Lung (tissue), 12 donors: Measurements from ENCODE around the gene VENTX. TPM values are rescaled to one million over a fixed set of nuclear protein-coding genes. Genes with fewer than 3 reads are reported as not detected.

Experiments
- ATAC-seq: fragments of 200-7000 bp; cut with Tn5 transposase; one replicate; pipeline ENCODE4 v1.9.1; 2020; ENCODE audit warnings: moderate number of reproducible peaks; ENCODE audit not compliant: insufficient read depth, low FRiP score
- DNase-seq, 3 donors: peaks; one replicate each; pipeline ENCODE4 v3.0.0-alpha.2; 2013 to 2017
- H3K27ac ChIP-seq, 2 donors: one replicate each; pipeline ENCODE4 v1.5.1; 2013; ENCODE audit warnings: mild to moderate bottlenecking in 2 of 2, moderate library complexity in 2 of 2, control low read depth in 1 of 2, inconsistent platforms in 1 of 2, low read depth in 1 of 2, low read length in 1 of 2
- H3K27me3 ChIP-seq, 3 donors: one replicate each; pipeline ENCODE4 v1.5.1; 2013; ENCODE audit warnings: low read length in 2 of 3; ENCODE audit not compliant: control insufficient read depth in 3 of 3, insufficient read depth in 3 of 3
- H3K36me3 ChIP-seq, 4 donors: one replicate each; pipeline ENCODE4 v1.5.1; 2013; ENCODE audit warnings: low read length in 4 of 4, mild to moderate bottlenecking in 1 of 4, moderate library complexity in 1 of 4; ENCODE audit not compliant: control insufficient read depth in 4 of 4, insufficient read depth in 4 of 4
- H3K4me1 ChIP-seq, 5 donors: one replicate each; pipeline ENCODE4 v1.5.1; 2013; ENCODE audit warnings: low read length in 5 of 5, mild to moderate bottlenecking in 2 of 5, moderate library complexity in 1 of 5; ENCODE audit not compliant: control insufficient read depth in 5 of 5, insufficient read depth in 5 of 5
- H3K4me3 ChIP-seq: one replicate; pipeline ENCODE4 v1.5.1; 2013; ENCODE audit warnings: mild to moderate bottlenecking, control low read depth, moderate library complexity
- H3K9ac ChIP-seq, 2 donors: one replicate each; pipeline ENCODE4 v1.5.1; 2013; ENCODE audit warnings: low read length in 2 of 2, control low read depth in 1 of 2; ENCODE audit not compliant: insufficient read depth in 1 of 2
- H3K9me3 ChIP-seq, 4 donors: one replicate each; pipeline ENCODE4 v1.5.1; 2013; ENCODE audit warnings: low read length in 3 of 4, mild to moderate bottlenecking in 1 of 4, moderate library complexity in 1 of 4; ENCODE audit not compliant: control insufficient read depth in 4 of 4, insufficient read depth in 3 of 4
- CTCF ChIP-seq: IDR thresholded peaks from 2 replicates; pipeline ENCODE4 v1.5.1; 2012; ENCODE audit warnings: mild to moderate bottlenecking; ENCODE audit errors: control extremely low read depth, extremely low read depth
- WGBS, 2 donors: extraction: QIAGEN DNeasy Blood & Tissue Kit; methylation state at CpG; one replicate each; pipeline ENCODE4 v1.1.7; 2013; 5-methylcytosine and 5-hydroxymethylcytosine counted together
- polyA plus RNA-seq, 2 donors: library from polyadenylated mRNA; stranded (reverse); fragments of 200-250 nt; gene quantifications; one replicate each; pipeline ENCODE4 v1.2.1, GENCODE V29; 2013
- total RNA-seq, 2 donors: library from RNA; depleted of rRNA in 1 of 2; stranded (reverse); fragments of >200 nt in 1 of 2; gene quantifications; one replicate each; pipeline ENCODE4 v1.2.1, GENCODE V29; 2014 to 2021
- donor health status: control.
- donor health status: control.
- donor health status: Bipolar disorder and iron deficiency.
- donor health status: healthy.
- donor health status: DM: yes; HTN: yes; CAD: no.

The VENTX gene
- total and polyA plus RNA-seq, 4 donors = 0.46 to 4.0 (median 2.4) TPM

- Histone ChIP-seq H3K9me3 (no peaks in the 10 kb centered on the region), H3K4me3 (no peak overlapping the region), H3K27ac (no peak overlapping the region), H3K4me1 (no peaks in the 10 kb centered on the region), H3K36me3 (no peaks in the 10 kb centered on the region), H3K27me3 (no peaks in the 10 kb centered on the region), H3K9ac (no peak overlapping the region)
- 84 to 91% methylated on average over 14 to 15 of the region's 15 CpGs for WGBS, 2 donors
- DNase-seq (no peak), ATAC-seq (no peak)
- TF ChIP-seq CTCF = no peak
Measured at GRCh38 chr10:133200621-133201031, 37.0 kb upstream of the VENTX start.

GRCh38 chr10:133201151-133201947, 36.3 kb upstream of the VENTX start:
- H3K27ac ChIP-seq = no peak overlapping the region
- H3K4me1 ChIP-seq = no peaks in the 10 kb centered on the region
- no peak for TF ChIP-seq CTCF
- ATAC-seq = no peak
- DNase-seq = no peak
- H3K36me3 ChIP-seq = no peaks in the 10 kb centered on the region
- H3K9ac ChIP-seq = no peak overlapping the region
- no peaks in the 10 kb centered on the region for H3K9me3 ChIP-seq
- 89 to 94% methylated on average over 52 to 57 of the region's 57 CpGs for WGBS, 2 donors
- no peaks in the 10 kb centered on the region for H3K27me3 ChIP-seq
- no peak overlapping the region for H3K4me3 ChIP-seq

GRCh38 chr10:133201948-133202725, 35.5 kb upstream of the VENTX start:
- Histone ChIP-seq H3K9ac (no peak overlapping the region), H3K36me3 (no peaks in the 10 kb centered on the region), H3K4me1 (no peaks in the 10 kb centered on the region), H3K4me3 (no peak overlapping the region), H3K27me3 (no peaks in the 10 kb centered on the region), H3K9me3 (no peaks in the 10 kb centered on the region), H3K27ac (no peak overlapping the region)
- no peak for ATAC-seq
- DNase-seq = no peak
- TF ChIP-seq CTCF = no peak
- 77 to 85% methylated on average over 29 of the region's 29 CpGs for WGBS, 2 donors
